H9 (cell line): ENCODE results near the gene ATG13. TPM values are rescaled to one million over a fixed set of nuclear protein-coding genes. Genes with fewer than 3 reads are reported as not detected.

ENCODE experiments used
- DNase-seq: peaks from one replicate; pipeline ENCODE4 v3.0.0-alpha.2; 2017
- H2AFZ ChIP-seq: one replicate; pipeline ENCODE4 v1.6.1; 2013; ENCODE audit warnings: mild to moderate bottlenecking, low read length, control low read depth, moderate library complexity
- H2AK5ac ChIP-seq: 2 replicates; pipeline ENCODE4 v1.6.1; 2013; ENCODE audit warnings: low read length, control low read depth, mixed read lengths; ENCODE audit not compliant: insufficient read length
- H2BK120ac ChIP-seq: one replicate; pipeline ENCODE4 v1.6.1; 2013; ENCODE audit warnings: low read depth, mild to moderate bottlenecking, low read length, control low read depth, inconsistent platforms; ENCODE audit not compliant: poor library complexity, severe bottlenecking
- H2BK12ac ChIP-seq: 2 replicates; pipeline ENCODE4 v1.6.1; 2013; ENCODE audit warnings: low read length, control low read depth, mixed read lengths, low read depth; ENCODE audit not compliant: insufficient read length
- H2BK15ac ChIP-seq: 2 replicates; pipeline ENCODE4 v1.6.1; 2013; ENCODE audit warnings: low read depth, low read length, control low read depth
- H2BK20ac ChIP-seq: one replicate; pipeline ENCODE4 v1.6.1; 2013; ENCODE audit warnings: low read depth, mild to moderate bottlenecking, low read length, control low read depth, inconsistent platforms; ENCODE audit not compliant: poor library complexity, severe bottlenecking
- H2BK5ac ChIP-seq: 2 replicates; pipeline ENCODE4 v1.6.1; 2013; ENCODE audit warnings: low read length, control low read depth, mixed read lengths; ENCODE audit not compliant: insufficient read length
- H3K14ac ChIP-seq: 2 replicates; pipeline ENCODE4 v1.6.1; 2013; ENCODE audit warnings: low read length, control low read depth; ENCODE audit not compliant: insufficient read depth
- H3K18ac ChIP-seq: 2 replicates; pipeline ENCODE4 v1.6.1; 2013; ENCODE audit warnings: low read depth, mild to moderate bottlenecking, mixed read lengths, low read length, control low read depth; ENCODE audit not compliant: insufficient read length
- H3K23ac ChIP-seq: 2 replicates; pipeline ENCODE4 v1.6.1; 2013; ENCODE audit warnings: low read length, control low read depth, mixed read lengths, low read depth; ENCODE audit not compliant: insufficient read length
- H3K23me2 ChIP-seq: 2 replicates; pipeline ENCODE4 v1.6.1; 2013; ENCODE audit warnings: low read depth, mild to moderate bottlenecking, mixed read lengths, low read length, control low read depth; ENCODE audit not compliant: insufficient read length, poor library complexity, severe bottlenecking
- H3K27ac ChIP-seq: 2 replicates; pipeline ENCODE4 v1.5.1; 2013; ENCODE audit warnings: low read length, control low read depth, mixed read lengths, low read depth; ENCODE audit not compliant: insufficient read length
- H3K27me3 ChIP-seq: 2 replicates; pipeline ENCODE4 v1.6.1; 2013; ENCODE audit warnings: low read length, control low read depth, inconsistent platforms; ENCODE audit not compliant: insufficient read depth
- H3K4ac ChIP-seq: 2 replicates; pipeline ENCODE4 v1.6.1; 2013; ENCODE audit warnings: low read depth, mild to moderate bottlenecking, control low read depth, inconsistent platforms, low read length, moderate library complexity
- H3K4me1 ChIP-seq: 2 replicates; pipeline ENCODE4 v1.6.1; 2013; ENCODE audit warnings: low read length, control low read depth, inconsistent platforms; ENCODE audit not compliant: insufficient read depth
- H3K4me2 ChIP-seq: 2 replicates; pipeline ENCODE4 v1.6.1; 2013; ENCODE audit warnings: low read length, control low read depth, mixed read lengths; ENCODE audit not compliant: insufficient read length, insufficient read depth
- H3K56ac ChIP-seq: 2 replicates; pipeline ENCODE4 v1.6.1; 2013; ENCODE audit warnings: low read depth, mild to moderate bottlenecking, mixed read lengths, low read length, control low read depth; ENCODE audit not compliant: insufficient read length
- H3K79me1 ChIP-seq: 2 replicates; pipeline ENCODE4 v1.6.1; 2013; ENCODE audit warnings: low read depth, mild to moderate bottlenecking, moderate library complexity, low read length, control low read depth, inconsistent platforms; ENCODE audit not compliant: insufficient read depth, poor library complexity, severe bottlenecking
- H3K79me2 ChIP-seq: 2 replicates; pipeline ENCODE4 v1.6.1; 2013; ENCODE audit warnings: low read length, control low read depth, inconsistent platforms; ENCODE audit not compliant: insufficient read depth
- H3K9ac ChIP-seq: 2 replicates; pipeline ENCODE4 v1.6.1; 2013; ENCODE audit warnings: low read length, control low read depth, mixed read lengths; ENCODE audit not compliant: insufficient read length; ENCODE audit errors: extremely low read depth
- H3K9me3 ChIP-seq: one replicate; pipeline ENCODE4 v1.6.1; 2013; ENCODE audit warnings: low read depth, low read length, inconsistent platforms; ENCODE audit not compliant: control insufficient read depth
- H3T11ph ChIP-seq: one replicate; pipeline ENCODE4 v1.6.1; 2013; ENCODE audit warnings: mild to moderate bottlenecking, low read length, control low read depth, inconsistent platforms
- H4K20me1 ChIP-seq: one replicate; pipeline ENCODE4 v1.6.1; 2013; ENCODE audit not compliant: control insufficient read depth, insufficient read length, insufficient read depth
- H4K5ac ChIP-seq: 2 replicates; pipeline ENCODE4 v1.6.1; 2013; ENCODE audit warnings: low read depth, mild to moderate bottlenecking, mixed read lengths, low read length, control low read depth; ENCODE audit not compliant: insufficient read length
- H4K8ac ChIP-seq: replicated peaks from 2 replicates; pipeline ENCODE4 v1.6.1; 2013; ENCODE audit warnings: low read length, control low read depth, mixed read lengths, low read depth; ENCODE audit not compliant: insufficient read length
- H4K91ac ChIP-seq: 2 replicates; pipeline ENCODE4 v1.6.1; 2013; ENCODE audit warnings: low read depth, mild to moderate bottlenecking, moderate library complexity, mixed read lengths, low read length, control low read depth; ENCODE audit not compliant: insufficient read length
- H3K27ac Mint-ChIP-seq, 3 experiments: 2 replicates in 2 of 3; 3 replicates in 1 of 3; pipeline ENCODE4 v1.8.0; 2020 to 2021; ENCODE audit warnings: mixed read lengths in 3 of 3, mild to moderate bottlenecking in 1 of 3, moderate library complexity in 1 of 3
- H3K27me3 Mint-ChIP-seq: 2 replicates; pipeline ENCODE4 v1.8.0; 2021; ENCODE audit warnings: low read depth, mild to moderate bottlenecking, moderate library complexity, mixed read lengths
- H3K36me3 Mint-ChIP-seq, 3 experiments: 2 replicates in 2 of 3; 3 replicates in 1 of 3; pipeline ENCODE4 v1.8.0; 2020 to 2021; ENCODE audit warnings: low read depth in 3 of 3, mixed read lengths in 3 of 3; ENCODE audit not compliant: insufficient read depth in 1 of 3
- H3K4me1 Mint-ChIP-seq, 2 experiments: 2 replicates each; pipeline ENCODE4 v1.8.0; 2020; ENCODE audit warnings: mixed read lengths in 2 of 2
- H3K4me3 Mint-ChIP-seq, 2 experiments: 2 replicates in 1 of 2; 3 replicates in 1 of 2; pipeline ENCODE4 v1.8.0; 2020 to 2021; ENCODE audit warnings: mild to moderate bottlenecking in 2 of 2, mixed read lengths in 2 of 2, moderate library complexity in 1 of 2
- H3K9me3 Mint-ChIP-seq, 2 experiments: 2 replicates in 1 of 2; 3 replicates in 1 of 2; pipeline ENCODE4 v1.8.0; 2020; ENCODE audit warnings: mild to moderate bottlenecking in 2 of 2, mixed read lengths in 2 of 2, moderate library complexity in 1 of 2
- WGBS: extraction: QIAGEN DNeasy Blood & Tissue Kit; methylation state at CpG from one replicate; pipeline ENCODE4 v1.1.7; 2013; ENCODE audit warnings: missing lambda C conversion rate, low lambda C conversion rate, mixed read lengths; ENCODE audit not compliant: insufficient read length; ENCODE audit errors: extremely low coverage; 5-methylcytosine and 5-hydroxymethylcytosine counted together
- total RNA-seq: library from RNA; stranded (reverse); gene quantifications from 2 replicates; pipeline ENCODE4 v1.2.1, GENCODE V29; 2021
- TF ChIP-seq, protein P1 (sequence below): fragments of 200-600 bp; sonication (generic); conservative IDR thresholded peaks from 3 replicates; pipeline ENCODE4 v1.8.0; 2021; ENCODE audit warnings: antibody characterized with exemption, mild to moderate bottlenecking

ATG13 gene
- total RNA-seq, 1 experiment from 2014 or later: 79.1 TPM

DNA sequence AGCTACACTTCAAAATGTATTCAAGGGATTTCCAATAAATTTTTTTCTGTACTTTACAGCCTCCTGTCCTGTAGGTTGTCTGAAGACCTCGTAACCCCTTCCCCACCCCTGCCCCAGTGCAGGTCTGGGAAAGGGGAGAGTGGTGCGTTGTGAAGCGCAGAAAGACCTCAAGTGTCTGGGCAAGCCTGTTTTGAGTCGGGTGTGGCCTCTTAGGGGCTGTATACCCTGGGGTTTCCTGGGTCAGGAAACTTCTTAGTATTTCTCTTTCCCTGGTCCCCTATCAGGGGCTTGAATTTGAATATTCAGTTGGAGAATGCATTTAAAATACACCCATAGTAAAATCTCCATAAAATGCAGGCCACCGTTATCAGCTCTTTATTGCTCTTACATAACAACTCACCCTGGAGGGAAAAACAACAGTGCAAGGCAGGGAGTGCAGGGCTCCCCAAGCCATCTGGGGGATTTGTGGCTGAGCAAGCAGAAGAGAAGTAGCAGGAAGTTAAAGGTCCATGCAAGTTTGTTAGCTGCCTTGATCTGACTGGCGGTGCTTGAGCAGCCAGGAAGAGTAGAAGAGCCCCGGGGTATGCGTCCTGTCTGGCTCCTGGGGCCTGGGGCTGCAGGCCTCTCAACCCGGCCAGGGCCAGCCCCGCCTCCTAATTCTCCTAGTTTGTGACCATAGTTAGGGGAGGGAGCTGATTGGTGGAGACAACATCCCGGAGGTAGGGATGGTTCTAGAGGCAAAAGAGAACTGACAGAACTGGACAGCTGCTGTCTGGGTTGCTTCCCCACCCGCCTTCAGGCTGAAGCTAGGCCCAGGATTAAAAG, 57.3 kb downstream of the ATG13 start:
- Histone ChIP-seq H2BK15ac (no peak overlapping the region), H2BK20ac (no peak overlapping the region), H2AK5ac (no peak overlapping the region), H2BK12ac (no peak overlapping the region), H3K23ac (no peak overlapping the region), H2BK120ac (no peak overlapping the region), H3K56ac (no peak overlapping the region), H3T11ph (no peak overlapping the region), H4K20me1 (no peaks in the 10 kb centered on the region), H3K4ac (no peak overlapping the region), H3K79me1 (no peaks in the 10 kb centered on the region), H4K91ac (no peak overlapping the region), H3K27me3 (no peaks in the 10 kb centered on the region), H4K8ac (no peak overlapping the region), H4K5ac (no peak overlapping the region), H3K9ac (no peak overlapping the region), H2BK5ac (no peak overlapping the region), H3K4me1 (no peaks in the 10 kb centered on the region), H2AFZ (no peak overlapping the region), H3K23me2 (no peaks in the 10 kb centered on the region), H3K14ac (no peak overlapping the region), H3K9me3 (no peaks in the 10 kb centered on the region), H3K4me2 (peak overlapping the region; percentile 5), H3K79me2 (no peaks in the 10 kb centered on the region), H3K18ac (no peak overlapping the region), H3K27ac (no peak overlapping the region)
- DNase-seq: peak; percentile 92
- Mint-ChIP-seq H3K4me3 (peak overlapping the region in 1 of 2 experiments; percentile 54; a peak in 4 of 5 replicates), H3K27me3 (no peaks in the 10 kb centered on the region; the same call in 1 of the 2 replicates), H3K9me3 (no peaks in the 10 kb centered on the region), H3K4me1 (peaks cover 14 to 16% of the 10 kb centered on the region in 2 experiments), H3K36me3 (peaks cover 17 to 38% (median 34%) of the 10 kb centered on the region in 3 experiments; a peak in 6 of 7 replicates), H3K27ac (peak overlapping the region; percentile 86 to 94 (median 94))
- TF ChIP-seq, protein P1, sequence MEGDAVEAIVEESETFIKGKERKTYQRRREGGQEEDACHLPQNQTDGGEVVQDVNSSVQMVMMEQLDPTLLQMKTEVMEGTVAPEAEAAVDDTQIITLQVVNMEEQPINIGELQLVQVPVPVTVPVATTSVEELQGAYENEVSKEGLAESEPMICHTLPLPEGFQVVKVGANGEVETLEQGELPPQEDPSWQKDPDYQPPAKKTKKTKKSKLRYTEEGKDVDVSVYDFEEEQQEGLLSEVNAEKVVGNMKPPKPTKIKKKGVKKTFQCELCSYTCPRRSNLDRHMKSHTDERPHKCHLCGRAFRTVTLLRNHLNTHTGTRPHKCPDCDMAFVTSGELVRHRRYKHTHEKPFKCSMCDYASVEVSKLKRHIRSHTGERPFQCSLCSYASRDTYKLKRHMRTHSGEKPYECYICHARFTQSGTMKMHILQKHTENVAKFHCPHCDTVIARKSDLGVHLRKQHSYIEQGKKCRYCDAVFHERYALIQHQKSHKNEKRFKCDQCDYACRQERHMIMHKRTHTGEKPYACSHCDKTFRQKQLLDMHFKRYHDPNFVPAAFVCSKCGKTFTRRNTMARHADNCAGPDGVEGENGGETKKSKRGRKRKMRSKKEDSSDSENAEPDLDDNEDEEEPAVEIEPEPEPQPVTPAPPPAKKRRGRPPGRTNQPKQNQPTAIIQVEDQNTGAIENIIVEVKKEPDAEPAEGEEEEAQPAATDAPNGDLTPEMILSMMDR: no peak
- WGBS: no CpG with 5 or more reads among the region's 12 CpGs
